Kasumi-1 (cell line): ENCODE data around the gene NPTXR.
"Not testable (repeated sequence)": the region's sequence is repeated elsewhere in the genome, so short reads cannot be mapped to it uniquely, and the experiment has no call there.

Experiments
- DNase-seq, 2 experiments: peaks; one replicate each; lab custom pipeline; 2025; lab: John Stamatoyannopoulos, UW

Gene NPTXR

GRCh38 chr22:38830845-38831108 is 13.1 kb downstream of the NPTXR start:
- no peak for DNase-seq

- no peak for DNase-seq
These were observed 13.6 kb downstream of the NPTXR start for GRCh38 chr22:38830026-38830844.

GRCh38 chr22:38829485-38829884 is 14.3 kb downstream of the NPTXR start:
- no peak for DNase-seq

- no peak for DNase-seq
These were observed 15.1 kb downstream of the NPTXR start for GRCh38 chr22:38828616-38829205.

- DNase-seq, result no peak
These were observed 15.6 kb downstream of the NPTXR start for GRCh38 chr22:38828191-38828590.

GRCh38 chr22:38827510-38827909 is 16.3 kb downstream of the NPTXR start:
- no peak for DNase-seq

GRCh38 chr22:38826801-38827200 is 17.0 kb downstream of the NPTXR start:
- DNase-seq, result no peak

- DNase-seq, result no peak
These were observed 17.4 kb downstream of the NPTXR start for GRCh38 chr22:38826386-38826785.

GRCh38 chr22:38824585-38824984 is 19.2 kb downstream of the NPTXR start:
- DNase-seq, result peak; percentile 82 to 84

GRCh38 chr22:38823637-38824036 is 20.2 kb downstream of the NPTXR start:
- no peak for DNase-seq

- no peak for DNase-seq
These were observed 20.8 kb downstream of the NPTXR start for GRCh38 chr22:38823076-38823475.

GRCh38 chr22:38820020-38820419 is 23.8 kb downstream of the NPTXR start:
- DNase-seq, result no peak

- DNase-seq, result no peak
These were observed 24.4 kb downstream of the NPTXR start for GRCh38 chr22:38819387-38819940.

- no peak for DNase-seq
These were observed 26.6 kb downstream of the NPTXR start for GRCh38 chr22:38817196-38817595.

GRCh38 chr22:38815842-38816241 is 28.0 kb downstream of the NPTXR start:
- no peak for DNase-seq

GRCh38 chr22:38811241-38811640 is 32.6 kb downstream of the NPTXR start:
- DNase-seq, result no peak

GRCh38 chr22:38805041-38805593 is 38.7 kb downstream of the NPTXR start:
- DNase-seq, result not testable (repeated sequence)

- DNase-seq, result no peak
These were observed 41.1 kb downstream of the NPTXR start for GRCh38 chr22:38802671-38803121.

- DNase-seq, result no peak
These were observed 44.4 kb downstream of the NPTXR start for GRCh38 chr22:38799265-38800002.

- no peak for DNase-seq
These were observed 45.3 kb downstream of the NPTXR start for GRCh38 chr22:38798496-38798895.

GRCh38 chr22:38796262-38796957 is 47.4 kb downstream of the NPTXR start:
- DNase-seq, result no peak

- no peak for DNase-seq
These were observed 48.3 kb downstream of the NPTXR start for GRCh38 chr22:38795569-38795968.
